ENCODE data around the gene USP22. TPM values are rescaled to one million over a fixed set of nuclear protein-coding genes. Genes with fewer than 3 reads are reported as not detected.
A peak's percentile ranks its signal among the peaks of the same experiment; 100 is the strongest.

Gene USP22
- total RNA-seq, 1 experiment from 2014 or later: 167 TPM

- Histone ChIP-seq H3K4me3 (no peak overlapping the region), H3K4me1 (replicated peaks) (peaks cover 18% of the 10 kb centered on the region), H3K36me3 (peaks cover 47% of the 10 kb centered on the region), H3K27ac (no peak overlapping the region), H3K9me3 (replicated peaks) (no peaks in the 10 kb centered on the region), H3K27me3 (replicated peaks) (no peaks in the 10 kb centered on the region)
- DNase-seq (ENCODE audit: low read depth in 1 of 2, low spot score in 2 of 2): no peak
Observed at GRCh38 chr17:20997711-20998570, 44.9 kb downstream of the USP22 start.

- no peak for DNase-seq (ENCODE audit: low read depth in 1 of 2, low spot score in 2 of 2)
- H3K27me3 ChIP-seq (replicated peaks): no peaks in the 10 kb centered on the region
- H3K36me3 ChIP-seq: peaks cover 39% of the 10 kb centered on the region
- H3K4me1 ChIP-seq (replicated peaks): peaks cover 18% of the 10 kb centered on the region
- no peaks in the 10 kb centered on the region for H3K9me3 ChIP-seq (replicated peaks)
- no peak overlapping the region for H3K27ac ChIP-seq
- H3K4me3 ChIP-seq: no peak overlapping the region
Observed at GRCh38 chr17:20996724-20997615, 45.8 kb downstream of the USP22 start.

GRCh38 chr17:20995873-20996723 lies 46.7 kb downstream of the USP22 start:
- no peaks in the 10 kb centered on the region for H3K9me3 ChIP-seq (replicated peaks)
- H3K4me3 ChIP-seq: no peak overlapping the region
- peaks cover 31% of the 10 kb centered on the region for H3K36me3 ChIP-seq
- no peaks in the 10 kb centered on the region for H3K27me3 ChIP-seq (replicated peaks)
- no peak for DNase-seq (ENCODE audit: low read depth in 1 of 2, low spot score in 2 of 2)
- H3K27ac ChIP-seq: no peak overlapping the region
- H3K4me1 ChIP-seq (replicated peaks): peaks cover 18% of the 10 kb centered on the region

- no peaks in the 10 kb centered on the region for H3K9me3 ChIP-seq (replicated peaks)
- no peaks in the 10 kb centered on the region for H3K27me3 ChIP-seq (replicated peaks)
- no peak overlapping the region for H3K27ac ChIP-seq
- H3K4me1 ChIP-seq (replicated peaks): peaks cover 16% of the 10 kb centered on the region
- H3K36me3 ChIP-seq: peaks cover 26% of the 10 kb centered on the region
- H3K4me3 ChIP-seq: no peak overlapping the region
- no peak for DNase-seq (ENCODE audit: low read depth in 1 of 2, low spot score in 2 of 2)
Observed at GRCh38 chr17:20995164-20995872, 47.5 kb downstream of the USP22 start.

GRCh38 chr17:20994779-20995149 lies 48.0 kb downstream of the USP22 start:
- H3K36me3 ChIP-seq: peaks cover 20% of the 10 kb centered on the region
- H3K9me3 ChIP-seq (replicated peaks): no peaks in the 10 kb centered on the region
- peaks cover 11% of the 10 kb centered on the region for H3K4me1 ChIP-seq (replicated peaks)
- no peak overlapping the region for H3K27ac ChIP-seq
- DNase-seq (ENCODE audit: low read depth in 1 of 2, low spot score in 2 of 2): no peak
- no peak overlapping the region for H3K4me3 ChIP-seq
- H3K27me3 ChIP-seq (replicated peaks): no peaks in the 10 kb centered on the region

- Histone ChIP-seq H3K4me1 (replicated peaks) (peaks cover 5% of the 10 kb centered on the region), H3K9me3 (replicated peaks) (no peaks in the 10 kb centered on the region), H3K4me3 (no peak overlapping the region), H3K27me3 (replicated peaks) (no peaks in the 10 kb centered on the region), H3K36me3 (peaks cover 14% of the 10 kb centered on the region), H3K27ac (no peak overlapping the region)
- DNase-seq (ENCODE audit: low read depth in 1 of 2, low spot score in 2 of 2): no peak
Observed at GRCh38 chr17:20993863-20994778, 48.7 kb downstream of the USP22 start.

- Histone ChIP-seq H3K36me3 (peaks cover 5% of the 10 kb centered on the region; the same call in 1 of the 2 replicates), H3K4me3 (no peak overlapping the region), H3K9me3 (replicated peaks) (no peaks in the 10 kb centered on the region), H3K27ac (peak overlapping the region; percentile 56), H3K4me1 (replicated peaks) (peaks cover 5% of the 10 kb centered on the region), H3K27me3 (replicated peaks) (no peaks in the 10 kb centered on the region)
- DNase-seq (ENCODE audit: low read depth in 1 of 2, low spot score in 2 of 2): peak; percentile 64 to 83
Observed at GRCh38 chr17:20992987-20993862, 49.6 kb downstream of the USP22 start.

GRCh38 chr17:20992416-20992815 lies 50.4 kb downstream of the USP22 start:
- Histone ChIP-seq H3K27me3 (replicated peaks) (no peaks in the 10 kb centered on the region), H3K27ac (no peak overlapping the region), H3K4me1 (replicated peaks) (peaks cover 5% of the 10 kb centered on the region), H3K9me3 (replicated peaks) (no peaks in the 10 kb centered on the region), H3K4me3 (no peak overlapping the region), H3K36me3 (no peaks in the 10 kb centered on the region)
- DNase-seq (ENCODE audit: low read depth in 1 of 2, low spot score in 2 of 2): no peak

GRCh38 chr17:20991276-20992037 lies 51.4 kb downstream of the USP22 start:
- H3K36me3 ChIP-seq: no peaks in the 10 kb centered on the region
- DNase-seq (ENCODE audit: low read depth in 1 of 2, low spot score in 2 of 2): no peak
- H3K4me3 ChIP-seq: no peak overlapping the region
- H3K4me1 ChIP-seq (replicated peaks): peaks cover 5% of the 10 kb centered on the region
- no peaks in the 10 kb centered on the region for H3K27me3 ChIP-seq (replicated peaks)
- no peaks in the 10 kb centered on the region for H3K9me3 ChIP-seq (replicated peaks)
- no peak overlapping the region for H3K27ac ChIP-seq

GRCh38 chr17:20989991-20990855 lies 52.6 kb downstream of the USP22 start:
- peaks cover 5% of the 10 kb centered on the region for H3K4me1 ChIP-seq (replicated peaks)
- no peaks in the 10 kb centered on the region for H3K36me3 ChIP-seq
- no peak overlapping the region for H3K27ac ChIP-seq
- no peak overlapping the region for H3K4me3 ChIP-seq
- H3K27me3 ChIP-seq (replicated peaks): no peaks in the 10 kb centered on the region
- no peak for DNase-seq (ENCODE audit: low read depth in 1 of 2, low spot score in 2 of 2)
- no peaks in the 10 kb centered on the region for H3K9me3 ChIP-seq (replicated peaks)

Data from SJSA1 (cell line).